HepG2 (cell line): Measurements from ENCODE around the gene ABAT. TPM values are rescaled to one million over a fixed set of nuclear protein-coding genes. Genes with fewer than 3 reads are reported as not detected.

Source experiments
- ATF7 ChIP-seq, 2 experiments: fragments of 450-650 bp in 1 of 2; sonication (generic) in 1 of 2; formaldehyde crosslinking in 1 of 2; IDR thresholded peaks; 2 replicates each; pipeline versions ENCODE4 v1.4.0 to v1.6.1; 2016 to 2020; ENCODE audit warnings: antibody characterized with exemption in 1 of 2, mild to moderate bottlenecking in 1 of 2, missing genetic modification reagents in 1 of 2
- EHMT2 ChIP-seq: fragments of 200-600 bp; sonication (generic); IDR thresholded peaks from 2 replicates; pipeline ENCODE4 v1.7.0; 2017; ENCODE audit warnings: antibody characterized with exemption, low read depth, low read length, borderline replicate concordance
- ERF ChIP-seq: IDR thresholded peaks from 2 replicates; pipeline ENCODE4 v1.6.1; 2018; ENCODE audit warnings: missing biosample characterization, missing genetic modification reagents
- EZH2 ChIP-seq: conservative IDR thresholded peaks from 2 replicates; pipeline ENCODE4 v1.6.1; 2012; ENCODE audit warnings: mild to moderate bottlenecking, low read depth, low read length, moderate library complexity
- GABPB1 ChIP-seq: IDR thresholded peaks from 2 replicates; pipeline ENCODE4 v1.6.1; 2016; ENCODE audit warnings: mild to moderate bottlenecking, missing genetic modification reagents, moderate library complexity, missing compliant biosample characterization
- NFE2 ChIP-seq: sonication (generic); formaldehyde crosslinking; IDR thresholded peaks from 2 replicates; pipeline ENCODE4 v1.4.0; 2020; ENCODE audit warnings: missing genetic modification reagents
- PAWR ChIP-seq: sonication (generic); formaldehyde crosslinking; IDR thresholded peaks from 2 replicates; pipeline ENCODE4 v1.4.0; 2020; ENCODE audit warnings: missing genetic modification reagents, mild to moderate bottlenecking, borderline replicate concordance
- POLR2A ChIP-seq, 2 experiments: IDR thresholded peaks; 2 replicates each; pipeline ENCODE4 v1.6.1; 2011; ENCODE audit warnings: low read depth in 2 of 2, low read length in 2 of 2, mild to moderate bottlenecking in 1 of 2, moderate library complexity in 1 of 2; ENCODE audit not compliant: insufficient read depth in 1 of 2
- RBFOX2 ChIP-seq: fragments of 200-400 bp; formaldehyde crosslinking; IDR thresholded peaks from 2 replicates; pipeline ENCODE4 v1.6.1; 2017; ENCODE audit warnings: low read depth, mild to moderate bottlenecking, low read length
- RFX3 ChIP-seq: IDR thresholded peaks from 2 replicates; pipeline ENCODE4 v1.6.1; 2016; ENCODE audit warnings: missing biosample characterization, missing genetic modification reagents
- SMAD9 ChIP-seq: sonication (generic); formaldehyde crosslinking; IDR thresholded peaks from 2 replicates; pipeline ENCODE4 v1.5.1; 2020; ENCODE audit warnings: mild to moderate bottlenecking, missing genetic modification reagents
- STAG1 ChIP-seq: sonication (generic); formaldehyde crosslinking; IDR thresholded peaks from 2 replicates; pipeline ENCODE4 v1.4.0; 2020; ENCODE audit warnings: missing genetic modification reagents
- STAT5B ChIP-seq: sonication (generic); formaldehyde crosslinking; IDR thresholded peaks from 2 replicates; pipeline ENCODE4 v1.4.0; 2020; ENCODE audit warnings: missing genetic modification reagents
- U2AF2 ChIP-seq: fragments of 200-400 bp; formaldehyde crosslinking; IDR thresholded peaks from 2 replicates; pipeline ENCODE4 v1.6.1; 2017; ENCODE audit warnings: low read depth, mild to moderate bottlenecking, low read length
- ZFYVE20 ChIP-seq: sonication (generic); formaldehyde crosslinking; IDR thresholded peaks from 2 replicates; pipeline ENCODE4 v1.8.0; 2023; ENCODE audit warnings: low read depth, mild to moderate bottlenecking, moderate library complexity, missing genetic modification reagents, borderline replicate concordance
- ZNF253 ChIP-seq: sonication (generic); formaldehyde crosslinking; IDR thresholded peaks from 2 replicates; pipeline ENCODE4 v1.8.0; 2022; ENCODE audit warnings: mild to moderate bottlenecking, missing genetic modification reagents, borderline replicate concordance
- ZNF292 ChIP-seq: sonication (generic); formaldehyde crosslinking; IDR thresholded peaks from 2 replicates; pipeline ENCODE4 v1.8.1; 2022; ENCODE audit warnings: mild to moderate bottlenecking, low read depth, missing genetic modification reagents, borderline replicate concordance
- ZNF326 ChIP-seq: sonication (generic); formaldehyde crosslinking; IDR thresholded peaks from 2 replicates; pipeline ENCODE4 v1.4.0; 2020; ENCODE audit warnings: missing genetic modification reagents, borderline replicate concordance
- ZNF382 ChIP-seq: sonication (generic); formaldehyde crosslinking; IDR thresholded peaks from 2 replicates; pipeline ENCODE4 v1.5.0; 2020; ENCODE audit warnings: missing genetic modification reagents, mild to moderate bottlenecking, borderline replicate concordance
- ZNF432 ChIP-seq: sonication (generic); formaldehyde crosslinking; IDR thresholded peaks from 2 replicates; pipeline ENCODE4 v1.5.0; 2020; ENCODE audit warnings: missing genetic modification reagents, mild to moderate bottlenecking, borderline replicate concordance
- ZNF605 ChIP-seq: sonication (generic); formaldehyde crosslinking; IDR thresholded peaks from 2 replicates; pipeline ENCODE4 v1.8.0; 2022; ENCODE audit warnings: mild to moderate bottlenecking, missing genetic modification reagents
- ZNF788 ChIP-seq: sonication (generic); formaldehyde crosslinking; IDR thresholded peaks from 2 replicates; pipeline ENCODE4 v1.5.0; 2020; ENCODE audit warnings: mild to moderate bottlenecking, missing genetic modification reagents, borderline replicate concordance
- ZSCAN29 ChIP-seq: sonication (generic); formaldehyde crosslinking; conservative IDR thresholded peaks from 2 replicates; pipeline ENCODE4 v1.4.0; 2020; ENCODE audit warnings: mild to moderate bottlenecking, missing genetic modification reagents
- polyA plus RNA-seq, 8 experiments: library from polyadenylated mRNA; depleted of rRNA in 3 of 8; stranded (reverse) in 7 of 8; unstranded in 1 of 8; fragments of >200 nt; fragmentation: Illumina TruSeq in 4 of 8; extraction: Trizol in 4 of 8; gene quantifications; 2 replicates each; pipeline versions ENCODE4 v1.2.1 to v1.2.3, GENCODE V29; 2011 to 2016; ENCODE audit warnings: low read depth in 4 of 8, missing spikeins in 1 of 8, mixed read lengths in 1 of 8; ENCODE audit not compliant: insufficient read depth in 1 of 8
- total RNA-seq, 5 experiments: library from RNA; depleted of rRNA; stranded (reverse); fragments of >200 nt; fragmentation: Illumina TruSeq; extraction: Trizol; gene quantifications; 2 replicates each; pipeline ENCODE4 v1.2.3, GENCODE V29; 2016; ENCODE audit warnings: low read depth in 1 of 5
- TF ChIP-seq, protein P1 (sequence below): IDR thresholded peaks from 2 replicates; pipeline ENCODE4 v1.6.1; 2016; ENCODE audit warnings: mild to moderate bottlenecking, missing biosample characterization, missing genetic modification reagents
- TF ChIP-seq, protein P2 (sequence below): sonication (generic); formaldehyde crosslinking; IDR thresholded peaks from 2 replicates; pipeline ENCODE4 v1.5.0; 2020; ENCODE audit warnings: missing genetic modification reagents
- TF ChIP-seq, protein P3 (sequence below): IDR thresholded peaks from 2 replicates; pipeline ENCODE4 v1.4.0; 2020; ENCODE audit warnings: mild to moderate bottlenecking, missing genetic modification reagents

ABAT gene
- total and polyA plus RNA-seq, 2 of the 13 experiments (the other 11 are each of a cell fraction or from before 2014, with no cell fraction given) = 47.6 to 97.3 TPM

DNA sequence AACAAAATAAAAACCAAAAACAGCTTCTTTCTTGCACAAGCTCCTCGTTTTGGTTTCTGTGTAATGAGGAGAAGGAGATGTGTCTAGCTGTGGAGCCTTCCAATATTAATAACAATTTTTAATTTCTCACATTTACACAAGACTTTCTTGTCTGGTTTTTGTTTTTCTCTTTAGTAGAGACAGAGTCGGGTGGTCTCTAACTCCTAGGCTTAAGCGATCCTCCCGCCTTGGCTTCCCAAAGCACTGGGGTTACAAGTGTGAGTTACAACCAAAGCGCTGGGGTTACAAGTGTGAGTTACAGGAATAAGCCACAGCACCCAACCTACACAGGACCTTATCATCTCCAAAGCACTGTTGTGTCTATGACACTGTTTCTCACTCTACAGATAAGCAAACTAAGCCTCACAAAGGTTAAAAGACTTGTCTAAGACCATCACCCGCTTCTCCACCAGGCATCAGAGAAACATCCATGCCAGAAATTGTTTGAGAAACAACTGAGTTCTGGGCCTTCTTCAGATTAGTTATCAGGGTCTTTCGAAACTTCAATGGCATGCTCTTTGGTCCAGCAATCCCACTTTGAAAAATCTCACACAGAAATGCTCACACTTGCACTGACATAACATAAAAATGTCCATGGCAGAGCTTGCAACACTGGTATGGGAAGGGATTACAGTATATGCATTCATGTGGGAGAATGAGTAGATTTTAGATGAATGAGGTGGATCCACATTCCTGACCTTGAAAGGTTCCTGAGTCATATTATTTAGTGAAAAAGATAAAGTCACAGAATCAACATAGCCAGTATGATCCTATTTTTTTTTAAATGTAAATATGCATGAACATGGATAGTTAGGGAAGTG, 3.9 kb downstream of the ABAT start (continued):
- no peak for TF ChIP-seq ZNF788 (CRISPR knock-in tag)
- no peak for TF ChIP-seq SMAD9 (CRISPR knock-in tag)
- TF ChIP-seq, protein P1, sequence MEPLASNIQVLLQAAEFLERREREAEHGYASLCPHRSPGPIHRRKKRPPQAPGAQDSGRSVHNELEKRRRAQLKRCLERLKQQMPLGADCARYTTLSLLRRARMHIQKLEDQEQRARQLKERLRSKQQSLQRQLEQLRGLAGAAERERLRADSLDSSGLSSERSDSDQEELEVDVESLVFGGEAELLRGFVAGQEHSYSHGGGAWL = no peak
- TF ChIP-seq GABPB1 = no peak; the same call in 1 of the 2 replicates
- no peak for TF ChIP-seq ZNF432 (CRISPR knock-in tag)
- no peak for TF ChIP-seq ZNF253 (CRISPR knock-in tag)
- no peak for TF ChIP-seq POLR2A (IDR thresholded peaks at IDR 0.05; ENCODE audit: insufficient read depth in 1 of 2, low read depth in 2 of 2, low read length in 2 of 2)
- no peak for TF ChIP-seq ZFYVE20 (CRISPR knock-in tag)
- peak; percentile 54; the same call in 1 of the 2 replicates for TF ChIP-seq RBFOX2
- TF ChIP-seq, protein P2, sequence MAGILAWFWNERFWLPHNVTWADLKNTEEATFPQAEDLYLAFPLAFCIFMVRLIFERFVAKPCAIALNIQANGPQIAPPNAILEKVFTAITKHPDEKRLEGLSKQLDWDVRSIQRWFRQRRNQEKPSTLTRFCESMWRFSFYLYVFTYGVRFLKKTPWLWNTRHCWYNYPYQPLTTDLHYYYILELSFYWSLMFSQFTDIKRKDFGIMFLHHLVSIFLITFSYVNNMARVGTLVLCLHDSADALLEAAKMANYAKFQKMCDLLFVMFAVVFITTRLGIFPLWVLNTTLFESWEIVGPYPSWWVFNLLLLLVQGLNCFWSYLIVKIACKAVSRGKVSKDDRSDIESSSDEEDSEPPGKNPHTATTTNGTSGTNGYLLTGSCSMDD (CRISPR knock-in tag) = no peak
- TF ChIP-seq EHMT2 = 0 out of 2 replicates have a peak, but pooled peaks have one; percentile 24
- TF ChIP-seq, protein P3, sequence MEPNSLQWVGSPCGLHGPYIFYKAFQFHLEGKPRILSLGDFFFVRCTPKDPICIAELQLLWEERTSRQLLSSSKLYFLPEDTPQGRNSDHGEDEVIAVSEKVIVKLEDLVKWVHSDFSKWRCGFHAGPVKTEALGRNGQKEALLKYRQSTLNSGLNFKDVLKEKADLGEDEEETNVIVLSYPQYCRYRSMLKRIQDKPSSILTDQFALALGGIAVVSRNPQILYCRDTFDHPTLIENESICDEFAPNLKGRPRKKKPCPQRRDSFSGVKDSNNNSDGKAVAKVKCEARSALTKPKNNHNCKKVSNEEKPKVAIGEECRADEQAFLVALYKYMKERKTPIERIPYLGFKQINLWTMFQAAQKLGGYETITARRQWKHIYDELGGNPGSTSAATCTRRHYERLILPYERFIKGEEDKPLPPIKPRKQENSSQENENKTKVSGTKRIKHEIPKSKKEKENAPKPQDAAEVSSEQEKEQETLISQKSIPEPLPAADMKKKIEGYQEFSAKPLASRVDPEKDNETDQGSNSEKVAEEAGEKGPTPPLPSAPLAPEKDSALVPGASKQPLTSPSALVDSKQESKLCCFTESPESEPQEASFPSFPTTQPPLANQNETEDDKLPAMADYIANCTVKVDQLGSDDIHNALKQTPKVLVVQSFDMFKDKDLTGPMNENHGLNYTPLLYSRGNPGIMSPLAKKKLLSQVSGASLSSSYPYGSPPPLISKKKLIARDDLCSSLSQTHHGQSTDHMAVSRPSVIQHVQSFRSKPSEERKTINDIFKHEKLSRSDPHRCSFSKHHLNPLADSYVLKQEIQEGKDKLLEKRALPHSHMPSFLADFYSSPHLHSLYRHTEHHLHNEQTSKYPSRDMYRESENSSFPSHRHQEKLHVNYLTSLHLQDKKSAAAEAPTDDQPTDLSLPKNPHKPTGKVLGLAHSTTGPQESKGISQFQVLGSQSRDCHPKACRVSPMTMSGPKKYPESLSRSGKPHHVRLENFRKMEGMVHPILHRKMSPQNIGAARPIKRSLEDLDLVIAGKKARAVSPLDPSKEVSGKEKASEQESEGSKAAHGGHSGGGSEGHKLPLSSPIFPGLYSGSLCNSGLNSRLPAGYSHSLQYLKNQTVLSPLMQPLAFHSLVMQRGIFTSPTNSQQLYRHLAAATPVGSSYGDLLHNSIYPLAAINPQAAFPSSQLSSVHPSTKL (CRISPR knock-in tag) = peak; percentile 99
- peak; percentile 42; the same call in 1 of the 2 replicates for TF ChIP-seq ZNF292 (CRISPR knock-in tag)
- peak; percentile 9 for TF ChIP-seq STAG1 (CRISPR knock-in tag)
- 0 out of 2 replicates have a peak, but pooled peaks have one; percentile 68 for TF ChIP-seq ZSCAN29 (CRISPR knock-in tag)
- TF ChIP-seq STAT5B (CRISPR knock-in tag) = no peak
- TF ChIP-seq ZNF326 (CRISPR knock-in tag) = no peak
- no peak for TF ChIP-seq ZNF382
- TF ChIP-seq ERF (CRISPR knock-in tag) = peak; percentile 82
- peak; percentile 68 for TF ChIP-seq ATF7 (IDR thresholded peaks at IDR 0.05)
- no peak; the same call in 1 of the 2 replicates for TF ChIP-seq ATF7 (CRISPR knock-in tag; IDR thresholded peaks at IDR 0.05)
- TF ChIP-seq ZNF605 (CRISPR knock-in tag) = peak; percentile 61; the same call in 1 of the 2 replicates
- TF ChIP-seq RFX3 (CRISPR knock-in tag) = no peak
- no peak; the same call in 1 of the 2 replicates for TF ChIP-seq NFE2 (CRISPR knock-in tag)
- TF ChIP-seq EZH2 = no peak
- TF ChIP-seq PAWR (CRISPR knock-in tag) = no peak
- TF ChIP-seq U2AF2 = no peak
